ENCODE data around the gene CDCA7L. TPM values are rescaled to one million over a fixed set of nuclear protein-coding genes. Genes with fewer than 3 reads are reported as not detected.

CDCA7L gene
- total and polyA plus RNA-seq, 2 of the 13 experiments (the other 11 are each of a cell fraction or from before 2014, with no cell fraction given) = 2.7 to 4.2 TPM

GRCh38 chr7:21927693-21928092 is 18.0 kb downstream of the CDCA7L start:
- WGBS (ENCODE audit: low lambda C conversion rate) = 10% methylated on average over 4 of the region's 6 CpGs
- in situ Hi-C loops (cut with HindIII; ENCODE audit: extremely low pct_ligation_motif_present, low pct_unique_long_range_greater_than_20kb) = no loop called here
- BruUV-seq (replicated peaks) = no TSS peak
- no peak for FAIRE-seq
- Histone ChIP-seq H3K27ac (ENCODE audit: extremely low read length, insufficient read depth, low read length) (no peak overlapping the region), H3K4me2 (ENCODE audit: low read depth, low read length) (no peak overlapping the region), H3K9me3 (ENCODE audit: low read length) (no peaks in the 10 kb centered on the region), H3K79me2 (ENCODE audit: insufficient read depth, low read length) (no peaks in the 10 kb centered on the region), H3K4me1 (ENCODE audit: insufficient read depth, low read length) (no peaks in the 10 kb centered on the region), H3K4me3 (replicated peaks in 1 of 3; ENCODE audit: insufficient read depth in 1 of 3, low read depth in 2 of 3, low read length in 3 of 3) (no peak overlapping the region), H3K27me3 (ENCODE audit: control insufficient read depth in 1 of 2, insufficient read depth in 2 of 2, low read length in 2 of 2) (no peaks in the 10 kb centered on the region; a peak in 1 of 5 replicates), H4K20me1 (ENCODE audit: insufficient read depth, low read length) (no peaks in the 10 kb centered on the region), H3K9ac (ENCODE audit: insufficient read depth, low read depth, low read length) (no peak overlapping the region), H2AFZ (ENCODE audit: low read length) (no peak overlapping the region), H3K36me3 (replicated peaks in 1 of 2; ENCODE audit: control insufficient read depth in 1 of 2, insufficient read depth in 2 of 2, low read length in 2 of 2) (no peaks in the 10 kb centered on the region)
- intact Hi-C loops (cut with micrococcal nuclease; ENCODE audit: unreplicated experiment) = no loop called here
- CTCF ChIA-PET (ENCODE audit: low intra/inter-chr PET ratio, low total read pairs) = no interaction called here
- DNase-seq (ENCODE audit: low spot score) = no peak
- no peak for TF ChIP-seq ZNF740 (CRISPR knock-in tag; IDR thresholded peaks at IDR 0.05)
- TF ChIP-seq ZNF180 (CRISPR knock-in tag; IDR thresholded peaks at IDR 0.05; ENCODE audit: borderline replicate concordance, low read depth) = no peak
- no peak for TF ChIP-seq KDM5A (IDR thresholded peaks at IDR 0.05; ENCODE audit: borderline replicate concordance, low read length)
- TF ChIP-seq MEIS2 (CRISPR knock-in tag; IDR thresholded peaks at IDR 0.05) = no peak
- no peak for TF ChIP-seq TEAD3 (CRISPR knock-in tag; optimal IDR thresholded peaks at IDR 0.05; ENCODE audit: borderline replicate concordance)
- TF ChIP-seq ZFP36L1 (CRISPR knock-in tag; IDR thresholded peaks at IDR 0.05) = no peak
- TF ChIP-seq, protein P1, sequence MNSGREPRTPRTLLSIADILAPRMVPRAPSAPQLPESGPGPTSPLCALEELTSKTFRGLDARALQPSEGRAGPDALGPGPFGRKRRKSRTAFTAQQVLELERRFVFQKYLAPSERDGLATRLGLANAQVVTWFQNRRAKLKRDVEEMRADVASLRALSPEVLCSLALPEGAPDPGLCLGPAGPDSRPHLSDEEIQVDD (CRISPR knock-in tag; IDR thresholded peaks at IDR 0.05; ENCODE audit: borderline replicate concordance) = no peak
- no peak for TF ChIP-seq PHF21A (CRISPR knock-in tag; IDR thresholded peaks at IDR 0.05)
- ATAC-seq = no peak
- POLR2A ChIA-PET = no interaction called here

- DNase-seq (ENCODE audit: low spot score) (no peak), ATAC-seq (no peak), FAIRE-seq (no peak)
- CTCF ChIA-PET (ENCODE audit: low intra/inter-chr PET ratio, low total read pairs) = no interaction called here
- Histone ChIP-seq H3K9me3 (ENCODE audit: low read length) (no peaks in the 10 kb centered on the region), H3K4me1 (ENCODE audit: insufficient read depth, low read length) (no peaks in the 10 kb centered on the region), H4K20me1 (ENCODE audit: insufficient read depth, low read length) (no peaks in the 10 kb centered on the region), H3K79me2 (ENCODE audit: insufficient read depth, low read length) (no peaks in the 10 kb centered on the region), H3K27me3 (ENCODE audit: control insufficient read depth in 1 of 2, insufficient read depth in 2 of 2, low read length in 2 of 2) (no peaks in the 10 kb centered on the region; a peak in 1 of 5 replicates), H3K27ac (ENCODE audit: extremely low read length, insufficient read depth, low read length) (no peak overlapping the region), H3K9ac (ENCODE audit: insufficient read depth, low read depth, low read length) (no peak overlapping the region), H2AFZ (ENCODE audit: low read length) (no peak overlapping the region), H3K4me3 (replicated peaks in 1 of 3; ENCODE audit: insufficient read depth in 1 of 3, low read depth in 2 of 3, low read length in 3 of 3) (no peak overlapping the region), H3K36me3 (replicated peaks in 1 of 2; ENCODE audit: control insufficient read depth in 1 of 2, insufficient read depth in 2 of 2, low read length in 2 of 2) (no peaks in the 10 kb centered on the region), H3K4me2 (ENCODE audit: low read depth, low read length) (no peak overlapping the region)
- in situ Hi-C loops (cut with HindIII; ENCODE audit: extremely low pct_ligation_motif_present, low pct_unique_long_range_greater_than_20kb) (no loop called here), intact Hi-C loops (cut with micrococcal nuclease; ENCODE audit: unreplicated experiment) (no loop called here)
- POLR2A ChIA-PET = no interaction called here
- no peak for TF ChIP-seq ZMYM2 (CRISPR knock-in tag; IDR thresholded peaks at IDR 0.05)
- TF ChIP-seq PRMT3 (CRISPR knock-in tag; IDR thresholded peaks at IDR 0.05; ENCODE audit: borderline replicate concordance, low read depth) = no peak
- TF ChIP-seq, protein P2, sequence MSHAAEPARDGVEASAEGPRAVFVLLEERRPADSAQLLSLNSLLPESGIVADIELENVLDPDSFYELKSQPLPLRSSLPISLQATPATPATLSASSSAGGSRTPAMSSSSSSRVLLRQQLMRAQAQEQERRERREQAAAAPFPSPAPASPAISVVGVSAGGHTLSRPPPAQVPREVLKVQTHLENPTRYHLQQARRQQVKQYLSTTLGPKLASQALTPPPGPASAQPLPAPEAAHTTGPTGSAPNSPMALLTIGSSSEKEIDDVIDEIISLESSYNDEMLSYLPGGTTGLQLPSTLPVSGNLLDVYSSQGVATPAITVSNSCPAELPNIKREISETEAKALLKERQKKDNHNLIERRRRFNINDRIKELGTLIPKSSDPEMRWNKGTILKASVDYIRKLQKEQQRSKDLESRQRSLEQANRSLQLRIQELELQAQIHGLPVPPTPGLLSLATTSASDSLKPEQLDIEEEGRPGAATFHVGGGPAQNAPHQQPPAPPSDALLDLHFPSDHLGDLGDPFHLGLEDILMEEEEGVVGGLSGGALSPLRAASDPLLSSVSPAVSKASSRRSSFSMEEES (CRISPR knock-in tag; IDR thresholded peaks at IDR 0.05) = no peak
- TF ChIP-seq XBP1 (CRISPR knock-in tag; IDR thresholded peaks at IDR 0.05) = no peak
- TF ChIP-seq SATB2 (CRISPR knock-in tag; IDR thresholded peaks at IDR 0.05) = no peak
- TF ChIP-seq ZBTB46 (CRISPR knock-in tag; IDR thresholded peaks at IDR 0.05; ENCODE audit: borderline replicate concordance) = no peak
- WGBS (ENCODE audit: low lambda C conversion rate) = 14% methylated on average over 1 of the region's 1 CpG
- no TSS peak for BruUV-seq (replicated peaks)
Measured at GRCh38 chr7:21926448-21926847, 19.3 kb downstream of the CDCA7L start.
